K562 (cell line): ENCODE results near the gene VWA3B. TPM values are rescaled to one million over a fixed set of nuclear protein-coding genes. Genes with fewer than 3 reads are reported as not detected.

Experiments
- ATAC-seq: fragments of 200-7000 bp; cut with Tn5 transposase; 3 replicates; pipeline ENCODE4 v1.9.1; 2020; ENCODE audit warnings: moderate library complexity
- BruUV-seq: library from RNA; stranded (reverse); fragments of 400-500 nt; replicated peaks from 2 replicates; lab custom pipeline; 2021; lab: Mats Ljungman, UMichigan
- CTCF ChIA-PET: fragments of 300-600 bp; formaldehyde crosslinking; extraction: SDS; loops from one replicate; lab custom pipeline; 2021; ENCODE audit warnings: low intra/inter-chr PET ratio; lab: Yijun Ruan, JAX
- POLR2A ChIA-PET: fragments of 300-600, 350-650 bp; sonication (Branson Sonifier 250); formaldehyde crosslinking; extraction: SDS; loops from one replicate; lab custom pipeline; 2021; ENCODE audit warnings: antibody characterized with exemption, inconsistent platforms; lab: Yijun Ruan, JAX
- DNase-seq, 4 experiments: peaks; one replicate each; pipeline versions ENCODE4 v3.0.0 to v3.0.0-alpha.2; 2011 to 2018; ENCODE audit warnings: low spot score in 3 of 4, mixed read lengths in 3 of 4; ENCODE audit errors: extremely low read depth in 1 of 4
- FAIRE-seq: peaks from 2 replicates; lab custom pipeline; 2011; peaks lifted over from hg19 to GRCh38; lab: Jason Lieb, UNC
- H2AFZ ChIP-seq: 2 replicates; pipeline ENCODE4 v1.6.0; 2011; ENCODE audit warnings: low read depth, low read length, control low read depth, inconsistent platforms
- H3K27ac ChIP-seq: fragments of 200-600 bp; 3 replicates; pipeline ENCODE4 v1.8.0; 2011; ENCODE audit warnings: low read depth, mild to moderate bottlenecking, control low read depth, inconsistent platforms, low read length, moderate library complexity, mixed read lengths; ENCODE audit errors: extremely low read depth
- H3K27me3 ChIP-seq, 2 experiments: fragments of 300-600 bp in 1 of 2; 2 replicates in 1 of 2; 3 replicates in 1 of 2; pipeline versions ENCODE4 v1.6.0 to v1.8.0; 2011; ENCODE audit warnings: inconsistent platforms in 2 of 2, low read length in 2 of 2, mild to moderate bottlenecking in 1 of 2, mixed read lengths in 1 of 2, moderate library complexity in 1 of 2; ENCODE audit not compliant: control insufficient read depth in 2 of 2, insufficient read depth in 2 of 2
- H3K36me3 ChIP-seq: fragments of 300-600 bp; 3 replicates; pipeline ENCODE4 v1.8.0; 2011; ENCODE audit warnings: mild to moderate bottlenecking, low read length, inconsistent platforms; ENCODE audit not compliant: control insufficient read depth, insufficient read depth
- H3K4me1 ChIP-seq, 2 experiments: fragments of 200-600 bp in 1 of 2; replicated peaks in 1 of 2; 2 replicates in 1 of 2; 3 replicates in 1 of 2; pipeline versions ENCODE4 v1.5.1 to v1.8.0; 2011; ENCODE audit warnings: inconsistent platforms in 2 of 2, low read length in 2 of 2, mild to moderate bottlenecking in 1 of 2, mixed read lengths in 1 of 2, moderate library complexity in 1 of 2; ENCODE audit not compliant: control insufficient read depth in 2 of 2, insufficient read depth in 2 of 2
- H3K4me2 ChIP-seq: 2 replicates; pipeline ENCODE4 v1.6.1; 2011; ENCODE audit warnings: low read length, control low read depth, inconsistent platforms, mixed read lengths; ENCODE audit not compliant: insufficient read depth
- H3K4me3 ChIP-seq: fragments of 200-600 bp; sonication (generic), shearing (Covaris generic); 2 replicates; pipeline ENCODE4 v1.5.1; 2016; ENCODE audit warnings: control low read depth, inconsistent platforms
- H3K79me2 ChIP-seq: fragments of 200-600 bp; 3 replicates; pipeline ENCODE4 v1.8.0; 2011; ENCODE audit warnings: low read length, inconsistent platforms; ENCODE audit not compliant: control insufficient read depth, insufficient read depth
- H3K9ac ChIP-seq, 2 experiments: 2 replicates each; pipeline versions ENCODE4 v1.6.0 to v1.6.1; 2011; ENCODE audit warnings: low read depth in 2 of 2, low read length in 2 of 2, control low read depth in 1 of 2, inconsistent platforms in 1 of 2, mild to moderate bottlenecking in 1 of 2, mixed read lengths in 1 of 2; ENCODE audit not compliant: insufficient read depth in 1 of 2
- H3K9me1 ChIP-seq: one replicate; pipeline ENCODE4 v1.6.0; 2011; ENCODE audit warnings: inconsistent platforms, mild to moderate bottlenecking, low read length, moderate library complexity; ENCODE audit not compliant: control insufficient read depth, insufficient read depth
- H3K9me3 ChIP-seq: replicated peaks from 2 replicates; pipeline ENCODE4 v1.5.1; 2011; ENCODE audit warnings: low read depth, low read length, inconsistent platforms; ENCODE audit not compliant: control insufficient read depth, insufficient read depth
- H4K20me1 ChIP-seq: replicated peaks from 2 replicates; pipeline ENCODE4 v1.6.1; 2011; ENCODE audit warnings: low read length, inconsistent platforms, mixed read lengths; ENCODE audit not compliant: control insufficient read depth, insufficient read depth
- ARID3A ChIP-seq: IDR thresholded peaks from 2 replicates; pipeline ENCODE4 v1.6.1; 2012; ENCODE audit warnings: low read depth, low read length, improper control_type of control experiment, borderline replicate concordance
- BDP1 ChIP-seq: IDR thresholded peaks from 3 replicates; pipeline ENCODE4 v1.6.1; 2011; ENCODE audit not compliant: insufficient read length, insufficient read depth
- CAMTA2 ChIP-seq: fragments of 250-450 bp; sonication (Bioruptor Pico); conservative IDR thresholded peaks from 2 replicates; pipeline ENCODE4 v1.5.1; 2022
- E2F1 ChIP-seq: sonication (generic); formaldehyde crosslinking; IDR thresholded peaks from 2 replicates; pipeline ENCODE4 v1.8.1; 2023; ENCODE audit warnings: mild to moderate bottlenecking, missing genetic modification reagents, moderate library complexity
- ERF ChIP-seq: fragments of 450-650 bp; formaldehyde crosslinking; IDR thresholded peaks from 2 replicates; pipeline ENCODE4 v1.4.0; 2020; ENCODE audit warnings: mild to moderate bottlenecking, mixed read lengths
- SMC3 ChIP-seq: conservative IDR thresholded peaks from 2 replicates; pipeline ENCODE4 v1.6.1; 2011; ENCODE audit warnings: low read depth, low read length, improper control_type of control experiment; ENCODE audit not compliant: insufficient read depth
- SP1 ChIP-seq: sonication (generic); formaldehyde crosslinking; IDR thresholded peaks from 2 replicates; pipeline ENCODE4 v1.8.1; 2022; ENCODE audit warnings: mild to moderate bottlenecking, missing genetic modification reagents
- SUPT5H ChIP-seq: fragments of 450-650 bp; IDR thresholded peaks from 2 replicates; pipeline ENCODE4 v1.6.1; 2016
- WHSC1 ChIP-seq: IDR thresholded peaks from one replicate; pipeline ENCODE4 v1.6.1; 2012; ENCODE audit warnings: low read length, control low read depth, inconsistent platforms
- ZBTB9 ChIP-seq: fragments of 450-650 bp; formaldehyde crosslinking; IDR thresholded peaks from 2 replicates; pipeline ENCODE4 v1.4.0; 2020; ENCODE audit warnings: mild to moderate bottlenecking, moderate library complexity
- ZEB2 ChIP-seq: fragments of 450-650 bp; IDR thresholded peaks from 2 replicates; pipeline ENCODE4 v1.6.1; 2016
- ZNF717 ChIP-seq: fragments of 250-450 bp; sonication (Bioruptor Pico); IDR thresholded peaks from 2 replicates; pipeline ENCODE4 v1.5.0; 2021
- WGBS: fragments of 100-300 bp; shearing (Covaris generic); methylation state at CpG from one replicate; pipeline ENCODE4 v1.1.6; 2016; ENCODE audit warnings: low coverage, mixed read lengths; ENCODE audit not compliant: insufficient coverage; ENCODE audit errors: missing lambda C conversion rate; 5-methylcytosine and 5-hydroxymethylcytosine counted together
- in situ Hi-C: fragments of 300-500 bp; cut with MboI; formaldehyde crosslinking; loops from 4 replicates; pipeline ENCODE4 v1.15.0; 2018; ENCODE audit warnings: inconsistent platforms, mixed read lengths
- intact Hi-C: fragments of 100-400 bp; cut with micrococcal nuclease; formaldehyde crosslinking; loops from 2 replicates; pipeline ENCODE4 v1.14.2; 2022
- polyA plus RNA-seq, 8 experiments: library from polyadenylated mRNA; depleted of rRNA in 4 of 8; stranded (reverse) in 5 of 8; unstranded in 3 of 8; fragments of >200 nt; fragmentation: Nextera tagmentation in 2 of 8; fragmentation: Illumina TruSeq in 1 of 8; extraction: Ambion mirVana in 2 of 8; extraction: Trizol in 1 of 8; gene quantifications; 2 replicates each; pipeline versions ENCODE4 v1.2.1 to v1.2.3, GENCODE V29; 2011 to 2014; ENCODE audit warnings: inconsistent platforms in 1 of 8, missing spikeins in 1 of 8
- total RNA-seq, 7 experiments: library from RNA; depleted of rRNA in 6 of 7; stranded (reverse); fragments of >200 nt in 6 of 7; fragmentation: Illumina TruSeq in 2 of 7; extraction: Trizol in 2 of 7; gene quantifications; 2 replicates each; pipeline versions ENCODE4 v1.2.1 to v1.2.3, GENCODE V29; 2011 to 2021; ENCODE audit warnings: low replicate concordance in 1 of 7

VWA3B gene
- total and polyA plus RNA-seq, 9 of the 15 experiments (the other 6 are each of a cell fraction or from before 2014, with no cell fraction given), result not detected

- no peak for ATAC-seq
- Histone ChIP-seq H3K79me2 (no peaks in the 10 kb centered on the region), H3K27ac (no peak overlapping the region), H3K9me3 (no peaks in the 10 kb centered on the region)
- TF ChIP-seq WHSC1 (no peak), ZNF717 (CRISPR knock-in tag) (no peak), SMC3 (no peak), BDP1 (no peak), ZEB2 (no peak), ERF (CRISPR knock-in tag) (no peak), E2F1 (CRISPR knock-in tag) (no peak), ZBTB9 (CRISPR knock-in tag) (no peak), CAMTA2 (CRISPR knock-in tag) (no peak), ARID3A (no peak), SUPT5H (no peak), SP1 (CRISPR knock-in tag) (no peak)
- TF ChIP-seq, all 486 proteins: peak for 0
- H4K20me1 ChIP-seq, result no peaks in the 10 kb centered on the region
- ChIA-PET CTCF (no interaction called here), POLR2A (no interaction called here)
- H3K9ac ChIP-seq, result no peak overlapping the region
- 0% methylated on average over 4 of the region's 4 CpGs for WGBS
- no peak overlapping the region for H2AFZ ChIP-seq
- no peaks in the 10 kb centered on the region for H3K36me3 ChIP-seq
- H3K4me3 ChIP-seq, result no peak overlapping the region
- DNase-seq (no peak), FAIRE-seq (no peak)
- H3K9me1 ChIP-seq, result no peaks in the 10 kb centered on the region
- intact Hi-C loops (no loop called here), in situ Hi-C loops (no loop called here)
- no TSS peak for BruUV-seq
- H3K4me1 ChIP-seq, result no peaks in the 10 kb centered on the region
- no peak overlapping the region for H3K4me2 ChIP-seq
- peaks cover 35 to 64% of the 10 kb centered on the region in 2 experiments for H3K27me3 ChIP-seq
These were observed 74.2 kb downstream of the VWA3B start for GRCh38 chr2:98161186-98161585.
